ENCODE data around the gene TRMT112.

TRMT112 gene

GRCh38 chr11:64296830-64297698 is 20.3 kb downstream of the TRMT112 start:
- TF ChIP-seq, protein P1, sequence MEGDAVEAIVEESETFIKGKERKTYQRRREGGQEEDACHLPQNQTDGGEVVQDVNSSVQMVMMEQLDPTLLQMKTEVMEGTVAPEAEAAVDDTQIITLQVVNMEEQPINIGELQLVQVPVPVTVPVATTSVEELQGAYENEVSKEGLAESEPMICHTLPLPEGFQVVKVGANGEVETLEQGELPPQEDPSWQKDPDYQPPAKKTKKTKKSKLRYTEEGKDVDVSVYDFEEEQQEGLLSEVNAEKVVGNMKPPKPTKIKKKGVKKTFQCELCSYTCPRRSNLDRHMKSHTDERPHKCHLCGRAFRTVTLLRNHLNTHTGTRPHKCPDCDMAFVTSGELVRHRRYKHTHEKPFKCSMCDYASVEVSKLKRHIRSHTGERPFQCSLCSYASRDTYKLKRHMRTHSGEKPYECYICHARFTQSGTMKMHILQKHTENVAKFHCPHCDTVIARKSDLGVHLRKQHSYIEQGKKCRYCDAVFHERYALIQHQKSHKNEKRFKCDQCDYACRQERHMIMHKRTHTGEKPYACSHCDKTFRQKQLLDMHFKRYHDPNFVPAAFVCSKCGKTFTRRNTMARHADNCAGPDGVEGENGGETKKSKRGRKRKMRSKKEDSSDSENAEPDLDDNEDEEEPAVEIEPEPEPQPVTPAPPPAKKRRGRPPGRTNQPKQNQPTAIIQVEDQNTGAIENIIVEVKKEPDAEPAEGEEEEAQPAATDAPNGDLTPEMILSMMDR (IDR thresholded peaks at IDR 0.05; ENCODE audit: low read length) = no peak
- no peak for TF ChIP-seq EZH2 (IDR thresholded peaks at IDR 0.05; ENCODE audit: borderline replicate concordance, low read length)
- Histone ChIP-seq H2AFZ (ENCODE audit: low read length) (no peak overlapping the region), H3K4me2 (ENCODE audit: low read length) (no peak overlapping the region), H3K9me3 (ENCODE audit: low read length) (no peaks in the 10 kb centered on the region), H4K20me1 (ENCODE audit: insufficient read depth, low read length) (no peaks in the 10 kb centered on the region), H3K9me2 (ENCODE audit: low read depth, low read length) (no peaks in the 10 kb centered on the region), H3K79me2 (ENCODE audit: insufficient read depth, low read length) (no peaks in the 10 kb centered on the region), H3K27ac (ENCODE audit: low read depth, low read length, poor library complexity, severe bottlenecking) (no peak overlapping the region), H3K27me3 (ENCODE audit: insufficient read depth, low read length) (no peaks in the 10 kb centered on the region; the same call in 1 of the 2 replicates), H3K4me3 (ENCODE audit: low read depth, low read length, poor library complexity, severe bottlenecking) (no peak overlapping the region), H3K4me1 (ENCODE audit: insufficient read depth, low read length, severe bottlenecking) (peaks cover 7% of the 10 kb centered on the region), H3F3A (ENCODE audit: insufficient read depth, low read length) (no peaks in the 10 kb centered on the region), H3K9ac (ENCODE audit: low read length) (no peak overlapping the region), H3K36me3 (ENCODE audit: insufficient read depth, low read length) (no peaks in the 10 kb centered on the region)

DNA sequence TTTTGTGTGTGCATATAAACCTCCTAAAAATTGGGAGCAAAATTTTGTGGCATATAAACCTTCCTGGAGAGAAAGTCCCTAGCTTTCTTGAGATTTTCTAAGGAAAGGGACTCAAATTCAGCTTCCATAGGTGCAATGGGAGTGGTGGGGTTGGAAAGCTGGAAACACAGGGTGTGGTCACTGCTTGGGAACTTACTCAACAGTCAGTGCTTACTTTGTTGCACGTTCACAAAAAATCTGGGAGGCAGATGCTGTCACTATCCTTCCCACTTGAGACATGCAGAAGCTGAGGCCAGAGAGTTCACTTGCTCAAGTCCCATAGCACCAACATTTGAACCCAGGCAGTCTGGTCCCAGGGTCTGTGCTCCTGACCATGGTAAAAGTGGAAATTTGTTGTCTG is 21.1 kb downstream of the TRMT112 start:
- H3F3A ChIP-seq (ENCODE audit: insufficient read depth, low read length) = no peaks in the 10 kb centered on the region
- H3K79me2 ChIP-seq (ENCODE audit: insufficient read depth, low read length) = no peaks in the 10 kb centered on the region
- no peaks in the 10 kb centered on the region for H4K20me1 ChIP-seq (ENCODE audit: insufficient read depth, low read length)
- no peak for TF ChIP-seq EZH2 (IDR thresholded peaks at IDR 0.05; ENCODE audit: borderline replicate concordance, low read length)
- TF ChIP-seq, protein P1 (IDR thresholded peaks at IDR 0.05; ENCODE audit: low read length) = no peak
- no peak overlapping the region for H3K27ac ChIP-seq (ENCODE audit: low read depth, low read length, poor library complexity, severe bottlenecking)
- no peak overlapping the region for H3K4me3 ChIP-seq (ENCODE audit: low read depth, low read length, poor library complexity, severe bottlenecking)
- no peaks in the 10 kb centered on the region for H3K9me2 ChIP-seq (ENCODE audit: low read depth, low read length)
- no peaks in the 10 kb centered on the region for H3K9me3 ChIP-seq (ENCODE audit: low read length)
- no peak overlapping the region for H2AFZ ChIP-seq (ENCODE audit: low read length)
- H3K9ac ChIP-seq (ENCODE audit: low read length) = no peak overlapping the region
- no peak overlapping the region for H3K4me2 ChIP-seq (ENCODE audit: low read length)
- no peaks in the 10 kb centered on the region for H3K36me3 ChIP-seq (ENCODE audit: insufficient read depth, low read length)
- peaks cover under 1% of the 10 kb centered on the region; the same call in 1 of the 2 replicates for H3K27me3 ChIP-seq (ENCODE audit: insufficient read depth, low read length)
- peaks cover 7% of the 10 kb centered on the region for H3K4me1 ChIP-seq (ENCODE audit: insufficient read depth, low read length, severe bottlenecking)

GRCh38 chr11:64295760-64296159 is 21.6 kb downstream of the TRMT112 start:
- Histone ChIP-seq H3K4me3 (ENCODE audit: low read depth, low read length, poor library complexity, severe bottlenecking) (no peak overlapping the region), H3K4me1 (ENCODE audit: insufficient read depth, low read length, severe bottlenecking) (peaks cover 6% of the 10 kb centered on the region), H2AFZ (ENCODE audit: low read length) (no peak overlapping the region), H3K27ac (ENCODE audit: low read depth, low read length, poor library complexity, severe bottlenecking) (no peak overlapping the region), H3K27me3 (ENCODE audit: insufficient read depth, low read length) (peaks cover 5% of the 10 kb centered on the region; the same call in 1 of the 2 replicates), H3K36me3 (ENCODE audit: insufficient read depth, low read length) (no peaks in the 10 kb centered on the region), H3K9me2 (ENCODE audit: low read depth, low read length) (no peaks in the 10 kb centered on the region), H4K20me1 (ENCODE audit: insufficient read depth, low read length) (no peaks in the 10 kb centered on the region), H3F3A (ENCODE audit: insufficient read depth, low read length) (no peaks in the 10 kb centered on the region), H3K9ac (ENCODE audit: low read length) (no peak overlapping the region), H3K4me2 (ENCODE audit: low read length) (no peak overlapping the region), H3K9me3 (ENCODE audit: low read length) (no peaks in the 10 kb centered on the region), H3K79me2 (ENCODE audit: insufficient read depth, low read length) (no peaks in the 10 kb centered on the region)
- no peak for TF ChIP-seq EZH2 (IDR thresholded peaks at IDR 0.05; ENCODE audit: borderline replicate concordance, low read length)
- TF ChIP-seq, protein P1 (IDR thresholded peaks at IDR 0.05; ENCODE audit: low read length) = no peak
